ENCODE data around the gene ATP1B4.

Gene ATP1B4

GRCh38 chrX:120318411-120318810 lies 43.5 kb upstream of the ATP1B4 start:
- Histone ChIP-seq H2AFZ (ENCODE audit: low read length) (no peak overlapping the region), H3K4me2 (ENCODE audit: low read length) (no peak overlapping the region), H3K9me2 (ENCODE audit: low read depth, low read length) (no peaks in the 10 kb centered on the region), H3K79me2 (ENCODE audit: insufficient read depth, low read length) (no peaks in the 10 kb centered on the region), H3K4me3 (ENCODE audit: low read depth, low read length, poor library complexity, severe bottlenecking) (no peak overlapping the region), H4K20me1 (ENCODE audit: insufficient read depth, low read length) (no peaks in the 10 kb centered on the region), H3K9me3 (ENCODE audit: low read length) (no peaks in the 10 kb centered on the region), H3K4me1 (ENCODE audit: insufficient read depth, low read length, severe bottlenecking) (no peaks in the 10 kb centered on the region), H3K27ac (ENCODE audit: low read depth, low read length, poor library complexity, severe bottlenecking) (no peak overlapping the region), H3K36me3 (ENCODE audit: insufficient read depth, low read length) (no peaks in the 10 kb centered on the region), H3K27me3 (ENCODE audit: insufficient read depth, low read length) (no peaks in the 10 kb centered on the region), H3F3A (ENCODE audit: insufficient read depth, low read length) (no peaks in the 10 kb centered on the region), H3K9ac (ENCODE audit: low read length) (no peak overlapping the region)
- TF ChIP-seq, protein P1, sequence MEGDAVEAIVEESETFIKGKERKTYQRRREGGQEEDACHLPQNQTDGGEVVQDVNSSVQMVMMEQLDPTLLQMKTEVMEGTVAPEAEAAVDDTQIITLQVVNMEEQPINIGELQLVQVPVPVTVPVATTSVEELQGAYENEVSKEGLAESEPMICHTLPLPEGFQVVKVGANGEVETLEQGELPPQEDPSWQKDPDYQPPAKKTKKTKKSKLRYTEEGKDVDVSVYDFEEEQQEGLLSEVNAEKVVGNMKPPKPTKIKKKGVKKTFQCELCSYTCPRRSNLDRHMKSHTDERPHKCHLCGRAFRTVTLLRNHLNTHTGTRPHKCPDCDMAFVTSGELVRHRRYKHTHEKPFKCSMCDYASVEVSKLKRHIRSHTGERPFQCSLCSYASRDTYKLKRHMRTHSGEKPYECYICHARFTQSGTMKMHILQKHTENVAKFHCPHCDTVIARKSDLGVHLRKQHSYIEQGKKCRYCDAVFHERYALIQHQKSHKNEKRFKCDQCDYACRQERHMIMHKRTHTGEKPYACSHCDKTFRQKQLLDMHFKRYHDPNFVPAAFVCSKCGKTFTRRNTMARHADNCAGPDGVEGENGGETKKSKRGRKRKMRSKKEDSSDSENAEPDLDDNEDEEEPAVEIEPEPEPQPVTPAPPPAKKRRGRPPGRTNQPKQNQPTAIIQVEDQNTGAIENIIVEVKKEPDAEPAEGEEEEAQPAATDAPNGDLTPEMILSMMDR (IDR thresholded peaks at IDR 0.05; ENCODE audit: low read length) = no peak
- no peak for TF ChIP-seq EZH2 (IDR thresholded peaks at IDR 0.05; ENCODE audit: borderline replicate concordance, low read length)

DNA sequence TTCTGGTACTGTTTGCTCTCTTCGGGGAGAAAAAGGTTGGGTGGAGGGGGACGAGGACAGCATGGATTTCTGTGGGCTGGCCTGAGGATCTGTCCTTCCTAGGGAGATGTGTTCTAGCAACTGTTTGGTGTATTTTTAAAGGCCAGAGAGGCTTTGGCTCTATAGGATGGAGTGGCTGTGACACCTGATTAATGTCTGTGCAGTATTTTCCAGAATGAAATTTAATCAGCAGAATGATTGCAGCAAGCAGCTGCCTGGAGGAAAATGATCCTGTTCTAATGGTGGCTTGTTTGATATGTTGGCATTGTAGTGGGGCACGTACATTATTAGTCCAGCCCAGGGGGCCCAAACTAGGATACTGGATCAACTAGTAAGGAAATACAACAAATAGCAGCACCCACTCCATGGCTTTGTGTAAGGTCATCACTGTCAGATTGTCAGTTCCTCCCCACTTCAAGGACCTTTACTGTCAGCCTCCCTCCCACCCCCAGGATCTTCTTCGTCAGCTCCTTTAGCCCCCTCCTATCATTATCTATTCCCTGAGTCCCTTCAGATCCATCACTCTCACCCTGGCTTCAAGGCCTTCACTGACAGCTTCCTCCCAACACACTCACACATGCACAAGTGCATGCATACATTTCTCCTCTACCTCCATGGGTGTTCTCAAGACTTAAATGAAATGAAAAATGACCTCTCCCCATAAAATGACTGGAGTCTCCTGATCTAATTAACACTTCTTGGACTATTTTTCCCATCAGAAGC lies 40.2 kb upstream of the ATP1B4 start:
- H4K20me1 ChIP-seq (ENCODE audit: insufficient read depth, low read length) = no peaks in the 10 kb centered on the region

DNA sequence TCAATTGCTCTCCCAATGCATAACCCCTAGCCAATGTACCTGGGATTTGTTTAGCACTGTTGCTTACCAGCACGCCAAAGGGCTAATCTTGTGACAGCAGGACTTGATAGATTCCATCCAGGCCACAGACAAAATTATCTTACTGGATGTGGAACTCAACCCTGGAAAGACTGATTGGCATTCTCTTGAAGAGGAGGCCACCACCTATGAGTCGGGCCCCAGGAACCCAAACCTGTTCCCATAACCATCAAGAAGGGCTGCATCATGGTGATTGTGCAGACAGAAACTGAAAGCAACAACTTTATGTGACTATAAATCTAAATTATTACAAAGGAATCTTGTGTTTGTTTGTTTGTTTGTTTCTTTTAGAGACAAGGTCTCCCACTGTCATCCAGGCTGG lies 30.8 kb upstream of the ATP1B4 start:
- no peaks in the 10 kb centered on the region for H3K27me3 ChIP-seq (ENCODE audit: insufficient read depth, low read length)
- no peaks in the 10 kb centered on the region for H4K20me1 ChIP-seq (ENCODE audit: insufficient read depth, low read length)
- H3K9me2 ChIP-seq (ENCODE audit: low read depth, low read length) = no peaks in the 10 kb centered on the region
- no peak overlapping the region for H2AFZ ChIP-seq (ENCODE audit: low read length)
- H3K9me3 ChIP-seq (ENCODE audit: low read length) = no peaks in the 10 kb centered on the region
- H3F3A ChIP-seq (ENCODE audit: insufficient read depth, low read length) = no peaks in the 10 kb centered on the region
- TF ChIP-seq, protein P1 (IDR thresholded peaks at IDR 0.05; ENCODE audit: low read length) = no peak
- no peak for TF ChIP-seq EZH2 (IDR thresholded peaks at IDR 0.05; ENCODE audit: borderline replicate concordance, low read length)
- no peaks in the 10 kb centered on the region for H3K36me3 ChIP-seq (ENCODE audit: insufficient read depth, low read length)
- H3K4me3 ChIP-seq (ENCODE audit: low read depth, low read length, poor library complexity, severe bottlenecking) = no peak overlapping the region
- no peak overlapping the region for H3K4me2 ChIP-seq (ENCODE audit: low read length)
- no peaks in the 10 kb centered on the region for H3K79me2 ChIP-seq (ENCODE audit: insufficient read depth, low read length)
- no peak overlapping the region for H3K27ac ChIP-seq (ENCODE audit: low read depth, low read length, poor library complexity, severe bottlenecking)
- no peaks in the 10 kb centered on the region for H3K4me1 ChIP-seq (ENCODE audit: insufficient read depth, low read length, severe bottlenecking)
- H3K9ac ChIP-seq (ENCODE audit: low read length) = no peak overlapping the region

More for the DNA sequence above, 40.2 kb upstream of the ATP1B4 start:
- Histone ChIP-seq H3K9ac (ENCODE audit: low read length) (no peak overlapping the region), H3K27me3 (ENCODE audit: insufficient read depth, low read length) (no peaks in the 10 kb centered on the region), H3K27ac (ENCODE audit: low read depth, low read length, poor library complexity, severe bottlenecking) (no peak overlapping the region), H3K4me3 (ENCODE audit: low read depth, low read length, poor library complexity, severe bottlenecking) (no peak overlapping the region), H2AFZ (ENCODE audit: low read length) (no peak overlapping the region), H3K9me3 (ENCODE audit: low read length) (no peaks in the 10 kb centered on the region), H3K79me2 (ENCODE audit: insufficient read depth, low read length) (no peaks in the 10 kb centered on the region), H3K9me2 (ENCODE audit: low read depth, low read length) (no peaks in the 10 kb centered on the region), H3K36me3 (ENCODE audit: insufficient read depth, low read length) (no peaks in the 10 kb centered on the region), H3K4me1 (ENCODE audit: insufficient read depth, low read length, severe bottlenecking) (no peaks in the 10 kb centered on the region), H3K4me2 (ENCODE audit: low read length) (no peak overlapping the region), H3F3A (ENCODE audit: insufficient read depth, low read length) (no peaks in the 10 kb centered on the region)
- no peak for TF ChIP-seq EZH2 (IDR thresholded peaks at IDR 0.05; ENCODE audit: borderline replicate concordance, low read length)

DNA sequence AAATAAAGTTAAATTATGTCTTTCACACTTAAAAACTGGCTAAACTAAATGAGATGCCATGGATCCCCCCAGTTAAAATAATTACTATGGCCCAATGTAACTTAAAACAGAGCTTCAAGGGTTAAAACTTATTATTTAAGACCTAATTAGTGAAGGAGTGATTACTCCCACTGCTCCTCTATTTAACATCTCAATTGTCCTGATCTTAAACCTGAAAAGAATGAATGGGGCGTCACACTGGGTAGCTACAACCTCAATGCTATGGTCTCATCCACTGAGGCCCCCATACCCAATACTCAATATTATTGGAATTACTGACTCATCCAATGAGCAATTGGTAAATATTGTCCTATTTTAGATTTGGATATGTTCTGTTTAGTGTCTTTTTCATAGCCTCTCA lies 29.5 kb upstream of the ATP1B4 start:
- TF ChIP-seq, protein P1 (IDR thresholded peaks at IDR 0.05; ENCODE audit: low read length) = no peak
- no peak for TF ChIP-seq EZH2 (IDR thresholded peaks at IDR 0.05; ENCODE audit: borderline replicate concordance, low read length)
- Histone ChIP-seq H3K27ac (ENCODE audit: low read depth, low read length, poor library complexity, severe bottlenecking) (no peak overlapping the region), H3K4me2 (ENCODE audit: low read length) (no peak overlapping the region), H3K4me3 (ENCODE audit: low read depth, low read length, poor library complexity, severe bottlenecking) (no peak overlapping the region), H3K9ac (ENCODE audit: low read length) (no peak overlapping the region), H3K36me3 (ENCODE audit: insufficient read depth, low read length) (no peaks in the 10 kb centered on the region), H3F3A (ENCODE audit: insufficient read depth, low read length) (no peaks in the 10 kb centered on the region), H3K9me2 (ENCODE audit: low read depth, low read length) (no peaks in the 10 kb centered on the region), H2AFZ (ENCODE audit: low read length) (no peak overlapping the region), H3K27me3 (ENCODE audit: insufficient read depth, low read length) (no peaks in the 10 kb centered on the region), H3K79me2 (ENCODE audit: insufficient read depth, low read length) (no peaks in the 10 kb centered on the region), H4K20me1 (ENCODE audit: insufficient read depth, low read length) (no peaks in the 10 kb centered on the region), H3K4me1 (ENCODE audit: insufficient read depth, low read length, severe bottlenecking) (no peaks in the 10 kb centered on the region), H3K9me3 (ENCODE audit: low read length) (no peaks in the 10 kb centered on the region)
